Measurements from ENCODE around the gene NOP9.

NOP9 gene, protein sequence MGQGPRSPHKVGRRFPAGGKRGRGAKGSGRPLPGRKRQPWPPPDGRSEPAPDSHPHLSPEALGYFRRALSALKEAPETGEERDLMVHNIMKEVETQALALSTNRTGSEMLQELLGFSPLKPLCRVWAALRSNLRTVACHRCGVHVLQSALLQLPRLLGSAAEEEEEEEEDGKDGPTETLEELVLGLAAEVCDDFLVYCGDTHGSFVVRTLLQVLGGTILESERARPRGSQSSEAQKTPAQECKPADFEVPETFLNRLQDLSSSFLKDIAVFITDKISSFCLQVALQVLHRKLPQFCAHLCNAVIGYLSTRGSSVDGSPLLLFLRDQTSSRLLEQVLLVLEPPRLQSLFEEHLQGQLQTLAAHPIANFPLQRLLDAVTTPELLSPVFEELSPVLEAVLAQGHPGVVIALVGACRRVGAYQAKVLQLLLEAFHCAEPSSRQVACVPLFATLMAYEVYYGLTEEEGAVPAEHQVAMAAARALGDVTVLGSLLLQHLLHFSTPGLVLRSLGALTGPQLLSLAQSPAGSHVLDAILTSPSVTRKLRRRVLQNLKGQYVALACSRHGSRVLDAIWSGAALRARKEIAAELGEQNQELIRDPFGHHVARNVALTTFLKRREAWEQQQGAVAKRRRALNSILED

GRCh38 chr14:24299255-24300191, at the start of gene NOP9, which contains the start of gene DHRS1:
Gene NOP9, plus strand, starts transcription at chr14:24299850. Its CDS starts 105 bp downstream, at chr14:24299955.
Gene DHRS1, minus strand, starts transcription at chr14:24299780. Its CDS starts 674 bp downstream, at chr14:24299106.
- peak; percentile 65 for DNase-seq

DNA sequence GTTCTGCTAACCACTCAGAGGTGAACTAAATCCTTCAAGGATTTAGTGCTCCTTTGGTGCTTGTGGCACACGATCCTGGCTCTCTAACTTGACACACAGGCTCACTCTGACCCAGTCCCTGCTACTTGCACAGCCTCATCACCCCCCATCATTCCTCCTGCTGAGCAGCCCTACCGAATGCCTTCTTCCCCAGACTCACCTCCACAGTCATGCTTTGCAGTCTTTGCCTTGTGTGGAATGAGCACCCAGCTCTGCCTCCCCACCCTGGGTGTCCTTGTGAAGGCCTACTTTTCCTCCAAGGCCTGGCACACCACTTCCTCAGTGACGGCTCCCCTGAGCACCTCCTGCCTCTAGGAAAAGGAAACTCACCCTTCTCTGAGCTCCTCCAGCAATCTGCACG, 49.3 kb upstream of the NOP9 start:
- DNase-seq = no peak

GRCh38 chr14:24251880-24252288, 47.8 kb upstream of the NOP9 start:
- no peak for DNase-seq

DNA sequence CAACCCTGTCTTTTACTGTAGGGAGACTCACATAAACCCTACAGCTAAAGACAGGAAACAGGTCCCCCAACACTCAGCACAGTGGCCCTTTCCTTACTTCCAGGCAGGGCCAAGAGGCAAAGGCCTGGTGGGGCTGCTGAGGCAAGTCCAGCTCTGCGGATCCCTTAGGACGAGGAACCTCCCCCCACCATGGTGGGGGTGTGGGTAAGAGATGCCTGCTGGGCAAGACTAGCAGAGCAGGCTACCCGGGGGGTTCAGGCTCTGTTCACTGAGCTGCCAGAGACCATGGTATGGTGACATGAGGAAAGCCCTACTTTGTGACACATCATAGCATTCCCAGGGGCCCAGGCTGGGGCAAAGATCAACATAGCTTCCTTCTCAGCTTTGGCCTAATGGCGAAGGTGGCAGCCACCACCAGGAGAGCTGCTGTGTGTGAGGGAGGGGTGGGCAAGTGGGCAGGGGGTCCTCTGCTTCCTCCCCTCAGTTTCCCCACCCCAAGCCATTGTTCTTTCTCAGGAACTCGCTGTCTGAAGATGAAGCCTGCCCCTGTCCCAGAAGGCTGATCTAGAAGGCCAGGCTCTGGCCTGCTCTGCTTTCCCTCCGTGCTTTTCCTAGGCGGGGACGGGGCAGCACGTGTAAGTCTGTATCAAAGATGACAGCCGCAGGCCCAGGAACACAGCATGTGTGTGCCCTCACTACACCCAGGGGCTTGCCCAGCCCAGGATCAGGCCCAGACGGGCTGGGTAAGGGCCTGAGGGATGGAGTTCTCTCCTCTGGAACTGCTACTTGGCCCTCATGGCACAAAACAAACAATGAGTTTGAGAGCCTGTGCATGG, 47.1 kb upstream of the NOP9 start:
- no peak for DNase-seq

DNA sequence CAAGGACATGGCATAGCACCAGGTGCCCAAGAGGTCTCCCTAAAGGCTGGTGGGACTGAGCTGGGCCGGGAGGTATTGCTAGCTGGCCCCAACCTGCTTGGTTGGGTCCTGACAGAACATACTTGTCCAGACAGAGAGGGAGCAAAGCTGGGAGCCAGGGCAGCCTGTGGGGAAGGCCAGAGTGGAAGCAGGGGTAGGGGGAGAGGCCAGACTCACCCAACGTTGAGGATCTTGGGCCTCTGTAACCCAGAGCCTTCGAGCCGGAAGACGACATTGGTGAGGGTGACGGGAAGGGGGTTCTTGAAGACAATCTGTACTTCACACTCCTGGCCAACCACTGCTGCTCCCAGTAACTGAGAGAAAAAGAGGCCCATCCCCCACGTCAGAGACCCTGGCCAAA, 45.7 kb upstream of the NOP9 start:
- no peak for DNase-seq

- no peak for DNase-seq
Measured at GRCh38 chr14:24254630-24255392, 44.8 kb upstream of the NOP9 start.

DNA sequence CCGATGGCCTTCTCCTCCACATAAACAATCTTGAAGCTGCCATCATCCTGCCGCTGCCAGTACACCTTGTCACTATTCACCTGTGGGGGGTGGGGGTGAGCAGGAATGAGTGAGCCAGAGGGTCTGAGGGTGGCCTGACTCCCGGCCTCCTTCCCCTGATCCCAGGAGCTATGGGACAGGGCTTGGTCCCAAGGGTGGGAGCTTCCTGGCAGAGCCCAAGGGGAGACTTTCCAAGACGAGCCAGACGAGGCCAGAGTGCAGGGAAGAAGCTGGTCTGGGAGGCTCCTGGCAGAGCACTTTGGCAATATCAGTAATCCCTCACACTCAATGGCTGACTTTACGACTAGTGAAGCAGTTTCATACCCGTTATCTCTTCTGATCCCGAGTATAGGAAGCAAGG, 44.2 kb upstream of the NOP9 start:
- DNase-seq = no peak

GRCh38 chr14:24255931-24256711, 43.5 kb upstream of the NOP9 start:
- no peak for DNase-seq

DNA sequence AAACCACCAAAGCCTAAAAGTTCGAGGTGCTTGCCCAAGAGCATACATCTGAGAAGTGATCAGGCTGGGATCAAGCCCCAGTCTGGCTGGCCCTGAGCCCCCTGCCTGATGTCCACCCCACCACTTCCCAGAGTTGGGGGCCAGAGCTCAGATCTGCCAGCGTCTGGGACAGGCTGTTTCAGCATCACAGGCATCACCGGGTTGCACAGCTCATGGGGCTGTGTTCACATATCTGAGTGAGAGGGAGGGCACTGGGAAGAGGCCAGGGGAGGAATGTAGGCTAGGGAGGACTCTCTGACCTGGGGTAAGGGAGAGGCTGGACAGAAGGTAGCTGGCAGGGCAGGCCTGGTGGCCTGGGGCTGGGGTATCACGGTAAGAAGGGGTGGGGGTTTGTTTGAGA, 42.7 kb upstream of the NOP9 start:
- no peak for DNase-seq

DNA sequence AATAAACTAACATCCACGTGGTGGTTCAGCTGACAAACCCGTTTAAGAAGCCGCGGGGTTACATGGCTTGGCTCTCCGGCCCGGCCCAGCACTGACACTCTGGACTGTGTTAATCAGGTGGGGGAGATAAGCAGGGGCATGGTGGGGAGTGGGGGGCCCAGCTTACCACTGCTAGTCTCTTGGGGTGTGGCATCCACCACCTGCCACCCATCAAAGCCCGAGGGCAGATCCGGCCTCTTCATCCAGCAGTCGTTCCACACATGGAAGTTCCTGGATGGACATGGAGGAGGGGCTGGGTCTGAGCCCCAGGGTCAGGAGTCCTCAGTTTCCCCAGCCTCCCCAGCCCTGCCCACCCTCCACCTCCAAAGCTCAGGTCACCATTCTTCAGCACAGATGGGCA, 41.5 kb upstream of the NOP9 start:
- DNase-seq = no peak

GRCh38 chr14:24258548-24259265, 40.9 kb upstream of the NOP9 start:
- DNase-seq = no peak

- no peak for DNase-seq
Measured at GRCh38 chr14:24259282-24260025, 40.2 kb upstream of the NOP9 start.

DNA sequence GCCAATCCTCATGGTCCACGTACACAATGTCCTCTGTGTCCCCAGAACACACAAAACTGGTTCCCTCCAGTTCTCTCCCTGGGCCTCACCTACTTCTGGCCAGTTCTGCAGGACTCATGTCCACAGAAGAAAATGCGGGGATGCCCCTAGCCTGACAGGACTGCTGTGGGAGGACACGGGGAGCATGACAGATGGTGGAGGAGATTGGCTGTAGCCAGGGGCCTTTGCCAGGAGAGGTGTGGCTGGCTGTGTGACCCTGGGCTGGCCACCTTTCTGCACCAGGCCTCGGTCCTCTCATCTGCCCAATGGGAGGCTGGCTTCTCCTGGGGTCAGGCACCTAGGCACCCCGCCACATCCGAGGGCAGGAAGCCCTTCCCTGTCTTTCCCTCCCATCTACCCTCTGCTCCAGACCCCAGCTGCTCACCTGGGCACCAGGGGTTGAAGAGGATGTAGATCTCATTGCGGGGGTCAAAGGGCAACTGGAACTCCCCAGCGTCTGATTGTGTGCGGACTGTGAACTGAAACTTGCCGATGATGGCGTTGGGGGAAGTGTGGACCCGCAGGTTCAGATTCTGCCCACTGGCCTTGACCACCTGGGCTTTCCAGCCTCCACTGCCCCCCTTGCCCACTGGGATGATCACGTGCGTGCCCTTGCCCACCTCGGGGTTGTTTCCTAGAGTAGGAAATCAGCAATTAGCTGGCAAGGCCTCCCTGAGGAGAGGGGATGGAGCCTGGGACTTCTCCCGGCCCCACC, 39.4 kb upstream of the NOP9 start:
- no peak for DNase-seq

DNA sequence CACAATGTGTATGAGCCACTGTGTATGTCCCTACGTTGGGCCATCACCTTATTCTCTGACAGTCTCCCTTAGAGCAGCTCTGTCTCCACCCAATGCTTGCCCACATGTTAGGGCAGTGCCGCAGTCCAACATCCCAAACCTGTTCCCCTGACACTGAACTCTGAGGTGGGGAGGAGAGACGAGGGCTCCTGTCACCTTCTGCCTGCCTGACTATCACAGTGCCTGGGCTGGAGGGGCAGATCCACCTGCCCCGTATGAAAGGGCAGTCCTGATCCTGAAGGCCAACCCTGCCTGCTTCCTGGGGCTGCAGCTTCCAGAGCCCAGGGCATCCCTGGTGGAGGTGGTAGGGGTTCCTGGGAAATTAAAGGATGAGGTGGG, 38.9 kb upstream of the NOP9 start:
- DNase-seq = no peak

DNA sequence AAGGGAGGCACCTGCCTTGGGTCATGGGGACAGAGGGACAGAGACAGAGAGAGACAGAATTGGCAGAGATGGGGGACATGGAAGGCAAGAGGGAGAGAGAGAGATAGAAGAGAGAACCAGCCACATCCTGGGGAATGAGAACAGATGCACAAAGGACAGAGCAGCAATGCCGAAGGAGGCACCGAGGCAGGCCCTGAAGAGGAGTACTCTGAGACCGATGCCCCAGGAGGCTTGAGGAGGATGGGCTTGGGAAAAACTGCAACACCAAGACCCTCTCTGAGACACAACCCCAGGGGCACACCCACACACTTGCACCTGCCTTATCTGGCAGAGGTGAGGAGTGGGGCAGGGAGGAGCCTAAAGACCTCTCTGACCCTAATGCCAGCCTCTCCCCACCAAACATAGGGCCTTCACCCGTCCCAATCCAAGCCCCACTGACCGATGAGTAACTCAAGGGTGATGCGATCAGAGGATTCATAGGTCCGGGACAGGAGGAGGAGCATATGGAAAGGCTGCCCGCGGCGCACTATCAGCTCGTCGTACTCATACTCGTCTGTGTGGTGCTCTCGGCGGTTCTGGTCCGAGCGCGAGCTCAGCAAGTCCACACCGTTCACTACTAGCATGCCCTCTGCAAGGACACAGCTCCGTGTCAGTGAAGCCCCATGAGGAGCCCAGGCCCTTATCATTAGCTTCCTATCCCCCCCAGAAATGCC, 38.2 kb upstream of the NOP9 start:
- no peak for DNase-seq

GRCh38 chr14:24261969-24262327, 37.7 kb upstream of the NOP9 start:
- no peak for DNase-seq

DNA sequence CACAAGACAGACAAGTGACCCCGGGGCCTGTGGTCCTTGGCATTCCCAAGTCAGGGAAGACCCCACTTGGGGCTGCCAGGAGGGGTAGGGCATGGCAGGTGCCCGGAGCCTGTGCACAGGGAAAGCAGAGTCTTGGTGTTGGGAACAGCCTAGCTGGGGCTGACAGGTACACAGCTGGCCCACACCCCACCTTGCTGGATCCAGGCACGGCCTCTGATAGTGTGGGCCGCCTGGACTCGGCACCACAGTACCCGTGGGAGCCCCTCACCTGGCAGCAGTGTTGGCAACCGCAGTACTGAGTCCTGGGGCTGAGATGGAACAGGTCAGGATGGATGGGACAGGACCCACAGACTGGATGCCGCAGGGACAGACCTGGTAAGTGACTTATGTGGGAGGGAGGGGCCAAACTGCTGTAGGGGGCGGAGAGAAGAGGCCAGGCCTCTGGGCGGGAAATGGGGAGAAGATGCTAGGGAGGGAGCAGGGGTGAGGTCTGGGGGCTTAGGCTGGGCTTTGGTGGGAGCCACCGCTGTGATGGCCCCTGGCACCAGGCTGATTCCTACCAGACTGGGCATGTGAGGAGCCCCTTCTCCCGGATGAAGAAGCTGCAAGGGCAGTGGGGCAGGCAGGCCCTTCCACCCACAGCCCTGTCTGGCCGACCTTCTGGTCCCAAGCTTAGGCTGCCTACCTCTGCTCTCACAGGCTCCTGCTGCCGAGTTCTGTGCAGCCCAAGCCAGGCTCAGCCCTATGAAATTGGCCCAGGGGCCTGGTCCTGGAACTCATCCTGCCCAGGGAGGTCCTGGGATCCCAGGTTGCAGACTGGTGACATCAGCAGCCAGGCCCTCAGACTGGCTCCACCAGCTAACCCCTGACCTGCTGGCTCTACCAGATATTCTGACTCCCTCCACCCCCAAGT, 36.6 kb upstream of the NOP9 start, which contains the start of gene TGM1:
Gene TGM1 (minus strand): TSS at position 357 of the 913 bp plus-strand sequence. CDS start 825 bp downstream, outside the sequence.
- no peak for DNase-seq

Measured in NCI-H1694 (cell line).